GM12865 (cell line): ENCODE data around the gene IL20.

Experiments used
- DNase-seq: peaks from one replicate; pipeline ENCODE4 v3.0.0; 2010; ENCODE audit warnings: low read depth
- H3K4me3 ChIP-seq: 2 replicates; pipeline ENCODE4 v1.5.1; 2011; ENCODE audit warnings: mild to moderate bottlenecking, low read depth, low read length, control low read depth
- TF ChIP-seq, protein P1 (sequence below): IDR thresholded peaks from 2 replicates; pipeline ENCODE4 v1.5.1; 2011; ENCODE audit warnings: low read length, control low read depth, low read depth, inconsistent platforms; ENCODE audit not compliant: insufficient read depth; ENCODE audit errors: missing control alignments

IL20 gene

DNA sequence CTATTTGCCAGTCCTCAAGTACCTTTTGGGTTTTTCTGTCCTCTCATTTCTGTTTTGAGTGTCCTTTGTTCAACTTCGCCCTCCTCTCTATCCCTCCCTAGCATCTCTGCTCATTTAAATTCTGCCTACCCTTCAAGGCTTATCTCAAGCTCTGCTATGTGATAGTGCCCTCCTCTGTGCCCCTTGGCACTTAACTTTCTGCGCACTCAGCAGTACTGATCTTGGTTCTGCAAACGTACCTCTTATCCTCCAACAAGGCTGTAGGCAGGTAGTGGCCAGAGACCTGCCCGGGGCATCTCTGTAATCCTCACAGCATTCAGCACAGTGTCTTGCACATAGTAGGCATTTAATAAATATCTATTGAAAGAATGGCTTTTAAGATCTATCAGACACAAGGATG is 5.3 kb upstream of the IL20 start:
- no peak overlapping the region for H3K4me3 ChIP-seq
- no peak for DNase-seq
- TF ChIP-seq, protein P1, sequence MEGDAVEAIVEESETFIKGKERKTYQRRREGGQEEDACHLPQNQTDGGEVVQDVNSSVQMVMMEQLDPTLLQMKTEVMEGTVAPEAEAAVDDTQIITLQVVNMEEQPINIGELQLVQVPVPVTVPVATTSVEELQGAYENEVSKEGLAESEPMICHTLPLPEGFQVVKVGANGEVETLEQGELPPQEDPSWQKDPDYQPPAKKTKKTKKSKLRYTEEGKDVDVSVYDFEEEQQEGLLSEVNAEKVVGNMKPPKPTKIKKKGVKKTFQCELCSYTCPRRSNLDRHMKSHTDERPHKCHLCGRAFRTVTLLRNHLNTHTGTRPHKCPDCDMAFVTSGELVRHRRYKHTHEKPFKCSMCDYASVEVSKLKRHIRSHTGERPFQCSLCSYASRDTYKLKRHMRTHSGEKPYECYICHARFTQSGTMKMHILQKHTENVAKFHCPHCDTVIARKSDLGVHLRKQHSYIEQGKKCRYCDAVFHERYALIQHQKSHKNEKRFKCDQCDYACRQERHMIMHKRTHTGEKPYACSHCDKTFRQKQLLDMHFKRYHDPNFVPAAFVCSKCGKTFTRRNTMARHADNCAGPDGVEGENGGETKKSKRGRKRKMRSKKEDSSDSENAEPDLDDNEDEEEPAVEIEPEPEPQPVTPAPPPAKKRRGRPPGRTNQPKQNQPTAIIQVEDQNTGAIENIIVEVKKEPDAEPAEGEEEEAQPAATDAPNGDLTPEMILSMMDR: no peak

DNA sequence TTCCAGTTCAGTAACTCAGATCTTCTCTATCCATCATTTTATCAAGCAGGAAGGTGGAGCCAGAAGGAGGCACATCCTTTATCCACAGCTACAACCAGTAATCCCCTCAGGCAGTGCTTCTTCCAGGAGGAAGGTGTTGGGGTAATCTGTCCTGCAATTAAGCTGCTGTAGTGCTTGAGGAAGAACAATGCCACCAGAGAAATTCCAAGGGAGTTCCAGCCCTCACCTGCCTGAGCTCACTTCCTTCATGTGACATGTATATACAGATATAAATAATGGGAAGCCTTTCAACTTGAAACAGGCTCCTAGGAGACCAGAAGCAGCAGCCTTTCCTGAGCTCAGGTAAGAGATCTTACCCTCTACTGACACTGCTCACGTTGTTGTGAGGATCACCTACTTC is 2.2 kb upstream of the IL20 start:
- H3K4me3 ChIP-seq: no peak overlapping the region
- TF ChIP-seq, protein P1: no peak
- DNase-seq: no peak

DNA sequence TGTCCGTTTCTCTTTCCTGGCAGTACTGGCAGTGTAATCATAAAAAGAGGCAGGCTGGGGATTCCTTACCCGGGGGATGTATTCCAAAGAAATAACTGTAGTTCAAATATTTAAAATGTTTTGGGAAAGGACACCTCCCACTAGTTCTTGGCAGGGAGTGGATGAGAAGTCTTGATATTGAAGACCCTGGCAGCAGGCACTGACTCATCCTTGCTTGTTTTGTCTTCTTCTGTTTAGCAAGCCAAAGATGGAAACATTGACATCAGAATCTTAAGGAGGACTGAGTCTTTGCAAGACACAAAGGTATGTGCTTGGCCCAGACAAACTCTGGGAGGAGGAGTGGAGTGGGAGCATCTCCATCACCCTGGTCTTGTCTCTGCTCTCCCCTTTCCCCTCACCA is 639 bp downstream of the IL20 start:
- no peak overlapping the region for H3K4me3 ChIP-seq
- TF ChIP-seq, protein P1: no peak
- no peak for DNase-seq

DNA sequence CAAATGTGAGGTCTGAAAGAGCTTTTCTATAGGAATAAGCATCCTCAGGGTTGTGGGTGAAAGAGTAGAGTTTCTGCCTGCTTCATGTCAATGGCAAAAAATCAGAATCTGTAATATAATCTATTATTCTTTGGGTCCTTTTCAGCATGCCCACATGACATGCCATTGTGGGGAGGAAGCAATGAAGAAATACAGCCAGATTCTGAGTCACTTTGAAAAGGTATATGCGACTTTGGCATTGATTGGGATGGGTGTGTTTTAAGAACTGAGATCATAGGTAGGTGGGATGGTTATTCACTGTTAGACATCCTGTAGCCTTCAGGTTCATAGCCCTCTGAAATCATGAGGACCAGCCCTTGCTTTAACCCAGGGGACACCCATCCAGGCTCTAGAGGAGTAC is 1.8 kb downstream of the IL20 start:
- TF ChIP-seq, protein P1: no peak
- no peak overlapping the region for H3K4me3 ChIP-seq
- no peak for DNase-seq

DNA sequence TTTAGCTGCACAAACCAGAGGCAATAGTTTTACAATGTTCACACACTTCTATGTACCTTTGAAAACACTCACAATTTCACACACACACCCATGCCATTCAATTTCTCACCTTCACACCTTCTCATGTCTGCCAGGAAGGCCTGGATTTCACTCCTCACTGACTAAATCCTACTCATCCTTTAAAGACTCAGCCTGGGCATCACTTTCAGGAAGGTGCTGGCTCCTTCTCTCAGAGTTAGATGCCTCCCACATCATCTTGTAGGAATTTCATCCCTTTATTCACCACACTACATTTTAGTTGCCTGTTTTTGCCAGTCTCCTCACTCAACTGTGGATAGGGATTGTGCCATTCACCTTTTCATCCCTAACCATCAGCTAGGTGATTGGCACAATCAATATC is 2.3 kb downstream of the IL20 start:
- TF ChIP-seq, protein P1: no peak
- no peak overlapping the region for H3K4me3 ChIP-seq
- no peak for DNase-seq

DNA sequence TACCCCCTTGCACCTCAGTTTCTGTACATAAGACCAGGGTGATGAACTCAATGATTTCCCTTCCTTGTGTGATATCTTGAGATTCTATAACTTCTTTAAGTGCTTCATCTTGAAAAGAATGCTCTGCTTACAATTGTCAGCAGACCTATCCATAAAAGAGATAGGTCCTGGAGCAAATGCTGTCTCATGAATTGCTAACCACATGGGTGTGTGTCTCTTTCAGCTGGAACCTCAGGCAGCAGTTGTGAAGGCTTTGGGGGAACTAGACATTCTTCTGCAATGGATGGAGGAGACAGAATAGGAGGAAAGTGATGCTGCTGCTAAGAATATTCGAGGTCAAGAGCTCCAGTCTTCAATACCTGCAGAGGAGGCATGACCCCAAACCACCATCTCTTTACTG is 2.8 kb downstream of the IL20 start:
- DNase-seq: no peak
- TF ChIP-seq, protein P1: no peak
- no peak overlapping the region for H3K4me3 ChIP-seq

DNA sequence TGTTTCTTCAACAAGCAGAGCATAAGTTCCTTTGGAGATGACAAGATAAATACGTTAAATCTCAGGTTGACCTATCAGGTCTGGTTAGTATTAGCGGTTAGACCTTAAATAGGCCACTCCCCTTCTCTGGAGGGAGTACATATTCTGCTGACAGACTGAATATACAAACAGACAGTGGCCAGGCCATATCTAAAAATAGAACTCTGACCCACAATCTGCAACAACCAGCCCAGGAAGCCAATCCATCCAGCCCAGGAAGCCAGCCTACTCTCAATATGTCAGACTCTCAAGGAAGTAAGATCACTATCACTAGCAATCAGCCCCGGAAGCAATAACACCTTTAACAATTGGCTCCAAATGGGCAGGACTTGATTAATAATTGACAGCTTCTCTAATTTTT is 6.7 kb downstream of the IL20 start:
- no peak overlapping the region for H3K4me3 ChIP-seq
- TF ChIP-seq, protein P1: no peak
- no peak for DNase-seq
